H9 (cell line): ENCODE results near the gene DHDDS. TPM values are rescaled to one million over a fixed set of nuclear protein-coding genes. Genes with fewer than 3 reads are reported as not detected.
A peak's percentile ranks its signal among the peaks of the same experiment; 100 is the strongest.

ENCODE experiments used
- DNase-seq: peaks from one replicate; pipeline ENCODE4 v3.0.0-alpha.2; 2017
- H2AFZ ChIP-seq: one replicate; pipeline ENCODE4 v1.6.1; 2013; ENCODE audit warnings: mild to moderate bottlenecking, low read length, control low read depth, moderate library complexity
- H2AK5ac ChIP-seq: 2 replicates; pipeline ENCODE4 v1.6.1; 2013; ENCODE audit warnings: low read length, control low read depth, mixed read lengths; ENCODE audit not compliant: insufficient read length
- H2BK120ac ChIP-seq: one replicate; pipeline ENCODE4 v1.6.1; 2013; ENCODE audit warnings: low read depth, mild to moderate bottlenecking, low read length, control low read depth, inconsistent platforms; ENCODE audit not compliant: poor library complexity, severe bottlenecking
- H2BK12ac ChIP-seq: 2 replicates; pipeline ENCODE4 v1.6.1; 2013; ENCODE audit warnings: low read length, control low read depth, mixed read lengths, low read depth; ENCODE audit not compliant: insufficient read length
- H2BK15ac ChIP-seq: 2 replicates; pipeline ENCODE4 v1.6.1; 2013; ENCODE audit warnings: low read depth, low read length, control low read depth
- H2BK20ac ChIP-seq: one replicate; pipeline ENCODE4 v1.6.1; 2013; ENCODE audit warnings: low read depth, mild to moderate bottlenecking, low read length, control low read depth, inconsistent platforms; ENCODE audit not compliant: poor library complexity, severe bottlenecking
- H2BK5ac ChIP-seq: 2 replicates; pipeline ENCODE4 v1.6.1; 2013; ENCODE audit warnings: low read length, control low read depth, mixed read lengths; ENCODE audit not compliant: insufficient read length
- H3K14ac ChIP-seq: 2 replicates; pipeline ENCODE4 v1.6.1; 2013; ENCODE audit warnings: low read length, control low read depth; ENCODE audit not compliant: insufficient read depth
- H3K18ac ChIP-seq: 2 replicates; pipeline ENCODE4 v1.6.1; 2013; ENCODE audit warnings: low read depth, mild to moderate bottlenecking, mixed read lengths, low read length, control low read depth; ENCODE audit not compliant: insufficient read length
- H3K23ac ChIP-seq: 2 replicates; pipeline ENCODE4 v1.6.1; 2013; ENCODE audit warnings: low read length, control low read depth, mixed read lengths, low read depth; ENCODE audit not compliant: insufficient read length
- H3K23me2 ChIP-seq: 2 replicates; pipeline ENCODE4 v1.6.1; 2013; ENCODE audit warnings: low read depth, mild to moderate bottlenecking, mixed read lengths, low read length, control low read depth; ENCODE audit not compliant: insufficient read length, poor library complexity, severe bottlenecking
- H3K27ac ChIP-seq: 2 replicates; pipeline ENCODE4 v1.5.1; 2013; ENCODE audit warnings: low read length, control low read depth, mixed read lengths, low read depth; ENCODE audit not compliant: insufficient read length
- H3K27me3 ChIP-seq: 2 replicates; pipeline ENCODE4 v1.6.1; 2013; ENCODE audit warnings: low read length, control low read depth, inconsistent platforms; ENCODE audit not compliant: insufficient read depth
- H3K4ac ChIP-seq: 2 replicates; pipeline ENCODE4 v1.6.1; 2013; ENCODE audit warnings: low read depth, mild to moderate bottlenecking, control low read depth, inconsistent platforms, low read length, moderate library complexity
- H3K4me1 ChIP-seq: 2 replicates; pipeline ENCODE4 v1.6.1; 2013; ENCODE audit warnings: low read length, control low read depth, inconsistent platforms; ENCODE audit not compliant: insufficient read depth
- H3K4me2 ChIP-seq: 2 replicates; pipeline ENCODE4 v1.6.1; 2013; ENCODE audit warnings: low read length, control low read depth, mixed read lengths; ENCODE audit not compliant: insufficient read length, insufficient read depth
- H3K56ac ChIP-seq: 2 replicates; pipeline ENCODE4 v1.6.1; 2013; ENCODE audit warnings: low read depth, mild to moderate bottlenecking, mixed read lengths, low read length, control low read depth; ENCODE audit not compliant: insufficient read length
- H3K79me1 ChIP-seq: 2 replicates; pipeline ENCODE4 v1.6.1; 2013; ENCODE audit warnings: low read depth, mild to moderate bottlenecking, moderate library complexity, low read length, control low read depth, inconsistent platforms; ENCODE audit not compliant: insufficient read depth, poor library complexity, severe bottlenecking
- H3K79me2 ChIP-seq: 2 replicates; pipeline ENCODE4 v1.6.1; 2013; ENCODE audit warnings: low read length, control low read depth, inconsistent platforms; ENCODE audit not compliant: insufficient read depth
- H3K9ac ChIP-seq: 2 replicates; pipeline ENCODE4 v1.6.1; 2013; ENCODE audit warnings: low read length, control low read depth, mixed read lengths; ENCODE audit not compliant: insufficient read length; ENCODE audit errors: extremely low read depth
- H3K9me3 ChIP-seq: one replicate; pipeline ENCODE4 v1.6.1; 2013; ENCODE audit warnings: low read depth, low read length, inconsistent platforms; ENCODE audit not compliant: control insufficient read depth
- H3T11ph ChIP-seq: one replicate; pipeline ENCODE4 v1.6.1; 2013; ENCODE audit warnings: mild to moderate bottlenecking, low read length, control low read depth, inconsistent platforms
- H4K20me1 ChIP-seq: one replicate; pipeline ENCODE4 v1.6.1; 2013; ENCODE audit not compliant: control insufficient read depth, insufficient read length, insufficient read depth
- H4K5ac ChIP-seq: 2 replicates; pipeline ENCODE4 v1.6.1; 2013; ENCODE audit warnings: low read depth, mild to moderate bottlenecking, mixed read lengths, low read length, control low read depth; ENCODE audit not compliant: insufficient read length
- H4K8ac ChIP-seq: replicated peaks from 2 replicates; pipeline ENCODE4 v1.6.1; 2013; ENCODE audit warnings: low read length, control low read depth, mixed read lengths, low read depth; ENCODE audit not compliant: insufficient read length
- H4K91ac ChIP-seq: 2 replicates; pipeline ENCODE4 v1.6.1; 2013; ENCODE audit warnings: low read depth, mild to moderate bottlenecking, moderate library complexity, mixed read lengths, low read length, control low read depth; ENCODE audit not compliant: insufficient read length
- H3K27ac Mint-ChIP-seq, 3 experiments: 2 replicates in 2 of 3; 3 replicates in 1 of 3; pipeline ENCODE4 v1.8.0; 2020 to 2021; ENCODE audit warnings: mixed read lengths in 3 of 3, mild to moderate bottlenecking in 1 of 3, moderate library complexity in 1 of 3
- H3K27me3 Mint-ChIP-seq: 2 replicates; pipeline ENCODE4 v1.8.0; 2021; ENCODE audit warnings: low read depth, mild to moderate bottlenecking, moderate library complexity, mixed read lengths
- H3K36me3 Mint-ChIP-seq, 3 experiments: 2 replicates in 2 of 3; 3 replicates in 1 of 3; pipeline ENCODE4 v1.8.0; 2020 to 2021; ENCODE audit warnings: low read depth in 3 of 3, mixed read lengths in 3 of 3; ENCODE audit not compliant: insufficient read depth in 1 of 3
- H3K4me1 Mint-ChIP-seq, 2 experiments: 2 replicates each; pipeline ENCODE4 v1.8.0; 2020; ENCODE audit warnings: mixed read lengths in 2 of 2
- H3K4me3 Mint-ChIP-seq, 2 experiments: 2 replicates in 1 of 2; 3 replicates in 1 of 2; pipeline ENCODE4 v1.8.0; 2020 to 2021; ENCODE audit warnings: mild to moderate bottlenecking in 2 of 2, mixed read lengths in 2 of 2, moderate library complexity in 1 of 2
- H3K9me3 Mint-ChIP-seq, 2 experiments: 2 replicates in 1 of 2; 3 replicates in 1 of 2; pipeline ENCODE4 v1.8.0; 2020; ENCODE audit warnings: mild to moderate bottlenecking in 2 of 2, mixed read lengths in 2 of 2, moderate library complexity in 1 of 2
- WGBS: extraction: QIAGEN DNeasy Blood & Tissue Kit; methylation state at CpG from one replicate; pipeline ENCODE4 v1.1.7; 2013; ENCODE audit warnings: missing lambda C conversion rate, low lambda C conversion rate, mixed read lengths; ENCODE audit not compliant: insufficient read length; ENCODE audit errors: extremely low coverage; 5-methylcytosine and 5-hydroxymethylcytosine counted together
- total RNA-seq: library from RNA; stranded (reverse); gene quantifications from 2 replicates; pipeline ENCODE4 v1.2.1, GENCODE V29; 2021
- TF ChIP-seq, protein P1 (sequence below): fragments of 200-600 bp; sonication (generic); conservative IDR thresholded peaks from 3 replicates; pipeline ENCODE4 v1.8.0; 2021; ENCODE audit warnings: antibody characterized with exemption, mild to moderate bottlenecking

Gene DHDDS
- total RNA-seq, 1 experiment from 2014 or later: 61.2 TPM

DNA sequence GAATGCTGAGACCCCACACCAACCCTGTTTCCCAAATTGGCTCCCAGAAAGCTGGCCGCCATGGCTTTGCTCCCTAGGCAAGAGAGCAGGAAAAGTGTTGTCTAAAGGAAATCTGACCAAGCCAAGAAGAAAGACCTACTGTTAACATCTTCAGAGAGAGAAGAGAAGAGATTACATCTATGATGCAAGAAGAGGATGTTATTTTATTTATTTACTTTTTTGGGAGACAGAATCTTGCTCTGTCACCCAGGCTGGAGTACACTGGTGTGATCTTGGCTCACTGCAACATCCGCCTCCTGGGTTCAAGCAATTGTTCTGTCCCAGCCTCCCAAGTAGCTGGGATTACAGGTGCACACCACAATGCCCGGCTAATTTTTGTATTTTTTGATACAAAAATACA is 61.8 kb downstream of the DHDDS start:
- H3K56ac ChIP-seq: no peak overlapping the region
- TF ChIP-seq, protein P1, sequence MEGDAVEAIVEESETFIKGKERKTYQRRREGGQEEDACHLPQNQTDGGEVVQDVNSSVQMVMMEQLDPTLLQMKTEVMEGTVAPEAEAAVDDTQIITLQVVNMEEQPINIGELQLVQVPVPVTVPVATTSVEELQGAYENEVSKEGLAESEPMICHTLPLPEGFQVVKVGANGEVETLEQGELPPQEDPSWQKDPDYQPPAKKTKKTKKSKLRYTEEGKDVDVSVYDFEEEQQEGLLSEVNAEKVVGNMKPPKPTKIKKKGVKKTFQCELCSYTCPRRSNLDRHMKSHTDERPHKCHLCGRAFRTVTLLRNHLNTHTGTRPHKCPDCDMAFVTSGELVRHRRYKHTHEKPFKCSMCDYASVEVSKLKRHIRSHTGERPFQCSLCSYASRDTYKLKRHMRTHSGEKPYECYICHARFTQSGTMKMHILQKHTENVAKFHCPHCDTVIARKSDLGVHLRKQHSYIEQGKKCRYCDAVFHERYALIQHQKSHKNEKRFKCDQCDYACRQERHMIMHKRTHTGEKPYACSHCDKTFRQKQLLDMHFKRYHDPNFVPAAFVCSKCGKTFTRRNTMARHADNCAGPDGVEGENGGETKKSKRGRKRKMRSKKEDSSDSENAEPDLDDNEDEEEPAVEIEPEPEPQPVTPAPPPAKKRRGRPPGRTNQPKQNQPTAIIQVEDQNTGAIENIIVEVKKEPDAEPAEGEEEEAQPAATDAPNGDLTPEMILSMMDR: no peak
- no peaks in the 10 kb centered on the region for H3K27me3 ChIP-seq
- H4K91ac ChIP-seq: no peak overlapping the region
- no peaks in the 10 kb centered on the region for H3K79me2 ChIP-seq
- no peak overlapping the region for H4K8ac ChIP-seq
- no peak overlapping the region for H2BK5ac ChIP-seq
- H2AK5ac ChIP-seq: no peak overlapping the region
- H3T11ph ChIP-seq: no peak overlapping the region
- H2BK15ac ChIP-seq: no peak overlapping the region
- no peak overlapping the region for H3K4me2 ChIP-seq
- no peaks in the 10 kb centered on the region for H3K9me3 Mint-ChIP-seq
- no peak for DNase-seq
- H2BK120ac ChIP-seq: no peak overlapping the region
- H3K9me3 ChIP-seq: no peaks in the 10 kb centered on the region
- H3K27me3 Mint-ChIP-seq: no peaks in the 10 kb centered on the region; the same call in none of the 2 replicates
- no peak overlapping the region for H3K14ac ChIP-seq
- no peaks in the 10 kb centered on the region for H3K79me1 ChIP-seq
- no CpG with 5 or more reads among the region's 3 CpGs for WGBS
- no peaks in the 10 kb centered on the region for H3K23me2 ChIP-seq
- H3K27ac ChIP-seq: no peak overlapping the region
- no peak overlapping the region for H2AFZ ChIP-seq
- peaks cover 0 to 2% (median 0%) of the 10 kb centered on the region in 3 experiments; a peak in 1 of 7 replicates for H3K36me3 Mint-ChIP-seq
- peak overlapping the region in 1 of 3 experiments; percentile 8; a peak in 1 of 7 replicates for H3K27ac Mint-ChIP-seq
- H3K4me1 Mint-ChIP-seq: peaks cover 5 to 11% of the 10 kb centered on the region in 2 experiments; a peak in 2 of 4 replicates
- H4K20me1 ChIP-seq: no peaks in the 10 kb centered on the region
- no peak overlapping the region for H3K4me3 Mint-ChIP-seq
- no peak overlapping the region for H2BK20ac ChIP-seq
- no peaks in the 10 kb centered on the region for H3K4me1 ChIP-seq
- no peak overlapping the region for H2BK12ac ChIP-seq
- no peak overlapping the region for H3K4ac ChIP-seq
- H3K9ac ChIP-seq: no peak overlapping the region
- no peak overlapping the region for H3K23ac ChIP-seq
- no peak overlapping the region for H3K18ac ChIP-seq
- H4K5ac ChIP-seq: no peak overlapping the region
